ENCODE results near the gene MALT1.

- TF ChIP-seq POLR2A (IDR thresholded peaks at IDR 0.05; ENCODE audit: low read length), result no peak
- TF ChIP-seq CTCF (IDR thresholded peaks at IDR 0.05), result no peak
- TF ChIP-seq FOXS1 (CRISPR knock-in tag; IDR thresholded peaks at IDR 0.05), result no peak
- no peak for TF ChIP-seq RAD21 (conservative IDR thresholded peaks at IDR 0.05 in 1 of 2, IDR thresholded peaks at IDR 0.05 in 1 of 2)
- TF ChIP-seq MAZ (IDR thresholded peaks at IDR 0.05; ENCODE audit: borderline replicate concordance, low read depth, low read length), result no peak
- no peak for TF ChIP-seq EP300 (IDR thresholded peaks at IDR 0.05)
These were observed 116.4 kb downstream of the MALT1 start for GRCh38 chr18:58787536-58788149.

All from A549 (cell line).